Breast epithelium (tissue), 4 donors: Measurements from ENCODE around the gene TYMP. TPM values are rescaled to one million over a fixed set of nuclear protein-coding genes. Genes with fewer than 3 reads are reported as not detected.

Source experiments
- DNase-seq, 2 donors: peaks; one replicate each; pipeline ENCODE4 v3.0.0-alpha.2; 2019; ENCODE audit warnings: low spot score in 2 of 2
- H3K27ac ChIP-seq, 2 donors: fragments of 200-600 bp; sonication (generic) in 1 of 2; one replicate each; pipeline ENCODE4 v1.5.1; 2016 to 2019; ENCODE audit warnings: mild to moderate bottlenecking in 1 of 2
- H3K27me3 ChIP-seq, 2 donors: fragments of 200-600 bp; sonication (generic) in 1 of 2; one replicate each; pipeline versions ENCODE4 v1.5.1 to v1.6.0; 2017 to 2019; ENCODE audit warnings: control low read depth in 1 of 2, mild to moderate bottlenecking in 1 of 2
- H3K36me3 ChIP-seq: fragments of 200-600 bp; one replicate; pipeline ENCODE4 v1.5.1; 2019
- H3K4me1 ChIP-seq, 2 donors: fragments of 200-600 bp; sonication (generic); one replicate each; pipeline ENCODE4 v1.5.1; 2016 to 2019; ENCODE audit warnings: control low read depth in 1 of 2
- H3K4me3 ChIP-seq, 3 donors: fragments of 200-600 bp; sonication (generic); 1 replicate in 2 of 3; 2 replicates in 1 of 3; pipeline ENCODE4 v1.5.1; 2016 to 2019; ENCODE audit warnings: mild to moderate bottlenecking in 3 of 3, moderate library complexity in 2 of 3
- H3K9me3 ChIP-seq, 2 donors: fragments of 200-600 bp; sonication (generic) in 1 of 2; one replicate each; pipeline ENCODE4 v1.5.1; 2016 to 2019; ENCODE audit warnings: control low read depth in 1 of 2
- CTCF ChIP-seq, 3 donors: fragments of 450-650 bp; IDR thresholded peaks; one replicate each; pipeline ENCODE4 v1.5.1; 2016 to 2017; ENCODE audit warnings: antibody characterized with exemption in 3 of 3, mild to moderate bottlenecking in 3 of 3, moderate library complexity in 3 of 3
- POLR2A ChIP-seq: fragments of 450-650 bp; IDR thresholded peaks from one replicate; pipeline ENCODE4 v1.6.1; 2016; ENCODE audit warnings: antibody characterized with exemption, mild to moderate bottlenecking, moderate library complexity
- POLR2AphosphoS5 ChIP-seq, 3 donors: sonication (generic); formaldehyde crosslinking; IDR thresholded peaks; one replicate each; pipeline ENCODE4 v1.6.1; 2017; ENCODE audit warnings: antibody characterized with exemption in 3 of 3
- intact Hi-C: fragments of 100-400 bp; cut with DNase I; formaldehyde crosslinking; loops from one replicate; pipeline ENCODE4 v1.15.1; 2023; ENCODE audit warnings: low total_unique reads
- total RNA-seq, 3 donors: library from RNA; depleted of rRNA; stranded (reverse); fragments of >200 nt; gene quantifications; one replicate each; pipeline ENCODE4 v1.1.0, GENCODE V29; 2016

The TYMP gene
- total RNA-seq, 3 donors from 2014 or later = 44.6 to 115 (median 82.9) TPM

- no peaks in the 10 kb centered on the region for H3K36me3 ChIP-seq
- intact Hi-C loops = no loop called here
- no peak overlapping the region for H3K27ac ChIP-seq
Observed at GRCh38 chr22:50513175-50513574, 16.6 kb downstream of the TYMP start.

GRCh38 chr22:50508897-50509296 lies 20.9 kb downstream of the TYMP start:
- intact Hi-C loops = loop anchor here (1.0 to 10.0 kb wide), 2 partner anchors 21 to 254 kb away; partner anchors contain the start of genes HDAC10 and TYMP
- Histone ChIP-seq H3K9me3 (no peaks in the 10 kb centered on the region), H3K36me3 (no peaks in the 10 kb centered on the region), H3K4me1 (peaks cover 0 to 16% of the 10 kb centered on the region in 2 donors), H3K27me3 (no peaks in the 10 kb centered on the region), H3K27ac (peak overlapping the region; percentile 97 to 98), H3K4me3 (peak overlapping the region; percentile 68 to 89 (median 89))
- TF ChIP-seq CTCF (IDR thresholded peaks at IDR 0.05) = no peak
- TF ChIP-seq POLR2AphosphoS5 (IDR thresholded peaks at IDR 0.05) = no peak
- TF ChIP-seq POLR2A = no peak
- no peak for DNase-seq

More at GRCh38 chr22:50513175-50513574, 16.6 kb downstream of the TYMP start:
- TF ChIP-seq CTCF (IDR thresholded peaks at IDR 0.05) = no peak
- TF ChIP-seq POLR2AphosphoS5 (IDR thresholded peaks at IDR 0.05) = no peak
- TF ChIP-seq POLR2A = no peak
- H3K27me3 ChIP-seq = no peaks in the 10 kb centered on the region
- DNase-seq = no peak
- no peaks in the 10 kb centered on the region for H3K9me3 ChIP-seq
- no peak overlapping the region for H3K4me3 ChIP-seq
- H3K4me1 ChIP-seq = peaks cover 0 to 8% of the 10 kb centered on the region in 2 donors

- intact Hi-C loops = loop anchor here (1.0 to 10.0 kb wide), 2 partner anchors 22 to 253 kb away; partner anchors contain the start of genes HDAC10 and TYMP
Observed at GRCh38 chr22:50507991-50508884, 21.6 kb downstream of the TYMP start, which contains the start of gene NCAPH2. Gene NCAPH2 (plus strand): TSS chr22:50508224. CDS start chr22:50508338, 114 bp downstream.

GRCh38 chr22:50507421-50507990 lies 22.3 kb downstream of the TYMP start, which contains the start of gene LMF2:
Gene LMF2 (minus strand): TSS chr22:50507702. CDS start chr22:50507675, 27 bp downstream.
- H3K27ac ChIP-seq = peak within 1 kb of the TSS; percentile 97 to 98
- peaks cover 0 to 16% of the 10 kb centered on the region in 2 donors for H3K4me1 ChIP-seq
- intact Hi-C loops = loop anchor here (10.0 kb wide), 1 partner anchor 253 kb away; the partner anchor contains the start of gene HDAC10
- peak; percentile 88 to 89 for DNase-seq
- H3K4me3 ChIP-seq = peak within 1 kb of the TSS; percentile 92 to 95 (median 93)
- H3K9me3 ChIP-seq = no peaks in the 10 kb centered on the region
- no peaks in the 10 kb centered on the region for H3K27me3 ChIP-seq
- no peak for TF ChIP-seq POLR2A
- TF ChIP-seq POLR2AphosphoS5 (IDR thresholded peaks at IDR 0.05) = peak; percentile 45 to 64 (median 53)
- no peak for TF ChIP-seq CTCF (IDR thresholded peaks at IDR 0.05)
- no peaks in the 10 kb centered on the region for H3K36me3 ChIP-seq

More at GRCh38 chr22:50507991-50508884, 21.6 kb downstream of the TYMP start, which contains the start of gene NCAPH2:
- Histone ChIP-seq H3K27me3 (no peaks in the 10 kb centered on the region), H3K4me1 (peaks cover 0 to 16% of the 10 kb centered on the region in 2 donors), H3K9me3 (no peaks in the 10 kb centered on the region), H3K27ac (peak within 1 kb of the TSS; percentile 97 to 98), H3K4me3 (peak within 1 kb of the TSS; percentile 92 to 95 (median 93)), H3K36me3 (no peaks in the 10 kb centered on the region)
- TF ChIP-seq POLR2AphosphoS5 (IDR thresholded peaks at IDR 0.05) (peak; percentile 93 to 99 (median 94)), CTCF (IDR thresholded peaks at IDR 0.05) (no peak), POLR2A (peak; percentile 32)
- peak; percentile 92 to 98 for DNase-seq
